ENCODE data around the gene FAM184A. TPM values are rescaled to one million over a fixed set of nuclear protein-coding genes. Genes with fewer than 3 reads are reported as not detected.

Gene FAM184A
- total RNA-seq, 2 donors from 2014 or later, result 2.2 to 3.9 TPM

DNA sequence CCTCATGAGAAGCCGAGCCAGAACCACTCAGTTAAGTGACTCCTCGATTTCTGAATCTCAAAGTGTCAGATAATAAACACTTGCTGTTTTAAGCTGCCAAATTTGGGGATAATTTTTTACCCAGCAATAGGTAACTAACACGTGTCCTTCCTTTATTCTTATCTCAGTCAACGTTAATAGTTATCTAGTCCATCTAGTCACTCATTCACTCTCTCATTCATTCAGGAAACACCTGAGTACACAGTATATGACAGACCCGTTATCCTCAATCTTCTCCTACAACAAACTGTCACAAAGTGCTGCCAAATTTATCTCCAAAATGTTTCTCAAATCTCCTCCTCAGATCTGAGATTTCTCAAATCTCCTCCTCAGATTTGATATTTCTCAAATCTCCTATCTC lies 13.1 kb downstream of the FAM184A start:
- intact Hi-C loops (cut with DNase I), result no loop called here
- no peak for DNase-seq
- ATAC-seq, result no peak

GRCh38 chr6:119063491-119063890 lies 15.0 kb downstream of the FAM184A start:
- DNase-seq (no peak), ATAC-seq (no peak)
- intact Hi-C loops (cut with DNase I), result no loop called here

GRCh38 chr6:119061215-119061614 lies 17.2 kb downstream of the FAM184A start:
- no peak for DNase-seq
- intact Hi-C loops (cut with DNase I), result no loop called here
- no peak for ATAC-seq

GRCh38 chr6:119060255-119060907 lies 18.1 kb downstream of the FAM184A start:
- ATAC-seq, result no peak
- intact Hi-C loops (cut with DNase I), result no loop called here
- no peak for DNase-seq

DNA sequence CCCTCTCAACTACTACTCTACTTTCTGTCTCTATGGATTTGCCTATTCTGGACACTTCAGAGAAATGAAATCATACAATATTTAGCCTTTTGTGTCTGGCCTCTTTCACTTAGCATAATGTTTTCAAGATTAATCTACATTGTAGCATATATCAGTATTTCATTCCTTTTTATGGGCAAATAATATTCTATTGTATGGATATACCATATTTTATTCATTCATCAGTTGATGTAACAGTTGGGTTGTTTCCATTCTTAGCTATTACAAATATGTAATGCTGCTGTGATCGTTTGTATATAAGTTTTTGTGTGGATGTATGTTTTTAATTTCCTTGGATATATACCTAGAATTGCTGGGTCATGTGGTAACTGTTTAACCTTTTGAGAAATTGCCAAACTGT lies 23.4 kb downstream of the FAM184A start:
- DNase-seq (no peak), ATAC-seq (no peak)
- intact Hi-C loops (cut with DNase I), result no loop called here

DNA sequence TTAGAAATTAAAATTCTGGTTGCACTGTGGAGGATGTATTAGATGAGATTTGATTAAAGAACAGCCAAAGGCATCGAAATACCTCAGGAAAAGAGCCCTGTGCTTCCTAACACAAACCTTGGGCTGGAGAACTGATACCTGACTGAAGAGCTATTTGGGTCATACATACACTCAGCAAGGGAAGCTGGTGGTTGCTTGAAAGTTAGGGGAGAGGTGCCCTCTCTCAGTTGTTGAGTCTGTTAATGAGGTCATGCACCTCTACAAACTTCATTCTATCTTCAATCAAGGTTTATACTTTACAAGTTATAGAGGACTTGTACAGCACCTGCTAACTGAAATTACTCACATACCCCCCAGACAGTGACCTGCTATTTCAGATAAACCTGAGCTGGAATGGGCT lies 25.5 kb downstream of the FAM184A start:
- DNase-seq (no peak), ATAC-seq (no peak)
- intact Hi-C loops (cut with DNase I), result no loop called here

DNA sequence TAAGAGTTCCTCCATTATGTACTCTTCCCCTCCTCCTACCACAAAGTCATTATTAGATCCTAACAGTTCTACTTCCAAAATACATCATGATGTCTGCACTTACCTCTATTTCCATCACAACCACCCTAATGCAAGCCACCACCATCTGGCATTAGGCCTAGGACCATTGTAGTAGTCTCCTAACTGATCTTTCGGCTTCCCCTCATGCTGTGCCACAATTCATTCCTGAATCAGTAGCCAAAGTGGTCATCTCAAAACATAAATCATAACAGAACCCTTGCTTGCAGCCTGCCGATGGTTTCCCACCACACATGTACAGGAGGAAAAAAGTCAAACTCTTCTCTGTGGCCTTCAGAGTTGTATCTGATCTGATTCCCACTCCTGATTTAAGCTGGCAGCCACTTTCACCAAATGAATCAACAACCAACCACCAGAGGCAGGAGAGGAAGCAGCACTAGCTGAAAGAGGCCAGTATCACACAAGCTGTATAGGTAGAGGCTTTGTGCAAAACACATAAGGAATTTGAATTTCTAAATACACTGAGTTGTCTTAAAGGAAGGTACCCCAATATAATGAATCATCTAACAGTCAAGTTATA lies 26.1 kb downstream of the FAM184A start:
- no peak for ATAC-seq

GRCh38 chr6:119044255-119044654 lies 34.2 kb downstream of the FAM184A start:
- intact Hi-C loops (cut with DNase I), result no loop called here
- no peak for ATAC-seq
- DNase-seq, result no peak

More for the DNA sequence above, 26.1 kb downstream of the FAM184A start:
- no peak for DNase-seq
- intact Hi-C loops (cut with DNase I), result no loop called here

- DNase-seq (no peak), ATAC-seq (no peak)
- intact Hi-C loops (cut with DNase I), result no loop called here
Observed at GRCh38 chr6:119043783-119044182, 34.7 kb downstream of the FAM184A start.

DNA sequence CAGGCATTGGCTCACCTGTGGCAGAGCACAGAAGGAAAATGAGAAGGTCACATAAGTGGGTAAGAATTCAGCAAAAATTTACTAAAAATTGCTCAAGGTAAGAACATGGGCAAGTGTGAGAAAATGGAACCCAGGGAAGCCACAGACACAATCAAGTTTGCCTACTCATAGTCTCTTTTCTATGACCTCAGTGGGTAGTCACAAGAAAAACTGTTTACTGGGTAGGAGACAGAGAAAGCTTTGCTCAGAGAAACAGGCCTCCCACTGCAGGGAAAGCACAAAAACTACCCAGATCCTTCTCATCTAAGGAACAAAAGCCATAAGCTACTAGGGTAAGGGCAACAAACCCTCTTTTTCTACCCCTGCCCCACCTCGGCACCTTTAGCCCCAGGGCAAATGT lies 35.2 kb downstream of the FAM184A start:
- DNase-seq, result no peak
- intact Hi-C loops (cut with DNase I), result no loop called here
- no peak for ATAC-seq

GRCh38 chr6:119040636-119041035 lies 37.8 kb downstream of the FAM184A start:
- no peak for ATAC-seq
- no peak for DNase-seq
- intact Hi-C loops (cut with DNase I), result no loop called here

DNA sequence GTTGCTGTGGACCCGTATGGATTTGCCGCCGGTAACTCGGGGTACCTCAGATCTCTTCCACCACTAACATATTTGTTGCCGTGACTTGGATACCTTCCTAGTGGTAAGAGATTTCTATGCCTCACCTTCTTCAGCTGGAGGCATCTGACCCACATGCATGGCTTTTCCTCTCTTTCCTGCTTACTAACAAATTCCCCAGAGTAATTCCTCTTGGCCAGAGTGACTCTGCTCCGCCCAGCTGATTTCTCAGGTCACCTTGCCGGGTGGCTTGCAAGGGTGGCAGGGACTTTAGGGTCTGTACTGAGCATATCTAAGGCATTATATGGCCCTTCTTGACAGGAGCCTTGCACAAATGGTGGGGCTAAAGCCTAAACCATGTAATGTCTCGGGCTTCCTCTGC lies 38.2 kb downstream of the FAM184A start:
- intact Hi-C loops (cut with DNase I), result no loop called here
- ATAC-seq (no peak), DNase-seq (no peak)

- no peak for ATAC-seq
- no peak for DNase-seq
- intact Hi-C loops (cut with DNase I), result no loop called here
Observed at GRCh38 chr6:119037941-119038623, 40.4 kb downstream of the FAM184A start.

DNA sequence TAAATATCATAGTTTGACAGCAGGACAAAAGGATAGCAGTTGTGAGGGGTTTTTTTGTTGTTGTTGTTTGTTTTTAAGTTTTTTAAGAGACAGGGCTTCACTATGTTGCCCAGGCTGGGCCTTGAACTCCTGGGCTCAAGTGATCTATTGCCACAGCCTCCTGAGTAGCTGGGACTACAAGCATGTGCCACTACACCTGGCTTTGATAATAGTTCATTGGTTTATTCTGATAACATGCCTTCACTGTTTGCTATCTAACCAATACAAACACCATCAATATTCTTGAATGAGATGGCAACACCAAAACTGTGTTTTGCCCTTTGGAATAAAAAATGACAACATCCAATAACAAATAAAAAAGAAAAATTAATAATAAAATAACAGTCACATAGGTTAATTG lies 41.2 kb downstream of the FAM184A start:
- ATAC-seq, result no peak
- intact Hi-C loops (cut with DNase I), result no loop called here
- DNase-seq, result no peak

DNA sequence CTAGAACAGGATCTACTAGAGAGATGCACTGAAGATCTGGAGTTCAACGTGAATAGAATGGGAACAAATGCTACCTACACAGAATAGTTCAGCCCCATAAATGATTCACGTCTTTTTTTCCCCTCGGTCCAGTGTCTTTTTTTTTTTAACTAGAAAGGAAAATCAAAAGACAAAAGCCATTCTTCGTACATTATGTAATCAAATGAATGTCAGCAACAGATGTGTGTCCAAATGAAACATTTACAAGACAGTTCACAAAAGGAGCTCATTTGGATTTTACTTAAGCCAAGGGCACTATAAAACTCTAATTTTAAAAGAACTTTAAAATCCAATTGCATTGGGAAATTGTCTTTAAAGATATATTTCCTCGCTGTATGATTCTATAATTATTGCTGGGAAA lies 42.4 kb downstream of the FAM184A start:
- no peak for DNase-seq
- no peak for ATAC-seq
- intact Hi-C loops (cut with DNase I), result no loop called here

GRCh38 chr6:119035459-119035858 lies 43.0 kb downstream of the FAM184A start:
- ATAC-seq (no peak), DNase-seq (no peak)
- intact Hi-C loops (cut with DNase I), result no loop called here

DNA sequence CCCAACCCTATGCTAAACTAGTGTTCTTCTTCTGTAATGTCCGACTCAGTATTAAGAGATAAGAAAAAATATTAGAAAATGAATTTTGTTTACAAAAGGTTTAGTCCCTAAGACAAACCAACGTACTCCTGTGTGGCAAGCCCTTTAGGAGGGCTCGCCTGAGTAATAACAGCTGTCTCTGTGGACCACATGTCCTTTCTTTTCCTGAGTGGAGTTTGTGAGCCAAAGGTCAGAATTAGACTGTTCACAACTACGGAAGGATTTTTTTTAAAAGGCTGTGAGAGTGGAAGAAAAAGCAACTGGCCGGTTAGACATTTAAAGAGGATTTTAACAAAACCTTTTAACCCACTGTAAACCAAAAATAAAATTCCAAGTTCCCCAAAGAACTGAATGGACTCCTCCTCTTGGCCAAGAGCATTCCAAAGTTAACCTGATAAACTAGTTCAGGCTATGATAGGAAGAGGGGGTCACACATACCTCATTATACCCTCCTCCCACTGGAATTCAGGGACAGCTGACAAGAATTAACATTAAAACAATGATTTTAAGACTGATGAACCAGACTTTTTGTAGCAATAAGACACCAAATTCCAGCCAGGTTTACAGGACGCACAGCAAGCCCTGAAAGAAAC lies 43.5 kb downstream of the FAM184A start:
- DNase-seq (no peak), ATAC-seq (peak; percentile 48 to 74)
- intact Hi-C loops (cut with DNase I), result no loop called here

GRCh38 chr6:119032428-119032827 lies 46.0 kb downstream of the FAM184A start:
- DNase-seq (no peak), ATAC-seq (no peak)
- intact Hi-C loops (cut with DNase I), result no loop called here

GRCh38 chr6:119030759-119031158 lies 47.7 kb downstream of the FAM184A start:
- DNase-seq (no peak), ATAC-seq (no peak)
- intact Hi-C loops (cut with DNase I), result no loop called here

- ATAC-seq, result no peak
- DNase-seq, result no peak
- intact Hi-C loops (cut with DNase I), result no loop called here
Observed at GRCh38 chr6:119028091-119028490, 50.4 kb downstream of the FAM184A start.
